PC-9 (cell line): ENCODE data around the gene ETNK1. TPM values are rescaled to one million over a fixed set of nuclear protein-coding genes. Genes with fewer than 3 reads are reported as not detected.

Source experiments
- BruUV-seq: library from RNA; stranded (reverse); fragments of 400-500 nt; replicated peaks from 2 replicates; lab custom pipeline; 2021; lab: Mats Ljungman, UMichigan
- CTCF ChIA-PET: fragments of 300-600 bp; sonication (Branson Sonifier 250); formaldehyde crosslinking; loops from one replicate; lab custom pipeline; 2022; ENCODE audit warnings: antibody characterized with exemption; lab: Charles Lee
- POLR2A ChIA-PET: fragments of 300-600 bp; sonication (Branson Sonifier 250); formaldehyde crosslinking; loops from one replicate; lab custom pipeline; 2022; ENCODE audit warnings: antibody characterized with exemption; ENCODE audit not compliant: unreplicated experiment; lab: Charles Lee
- DNase-seq, 2 experiments: peaks; one replicate each; pipeline versions ENCODE4 v3.0.0 to v3.0.0-alpha.2; 2015 to 2022; ENCODE audit warnings: mixed read lengths in 1 of 2
- H2AFZ ChIP-seq: fragments of 200-600 bp; sonication (generic); 2 replicates; pipeline ENCODE4 v1.8.1; 2017; ENCODE audit warnings: antibody characterized with exemption
- H3F3A ChIP-seq: fragments of 200-600 bp; sonication (generic); 2 replicates; pipeline ENCODE4 v1.8.1; 2017; ENCODE audit warnings: antibody characterized with exemption, mild to moderate bottlenecking, low read depth; ENCODE audit not compliant: insufficient read depth
- H3K27ac ChIP-seq: fragments of 200-600 bp; sonication (generic); 2 replicates; pipeline ENCODE4 v1.6.1; 2016; ENCODE audit warnings: mixed run types
- H3K27me3 ChIP-seq: fragments of 200-600 bp; sonication (generic); 2 replicates; pipeline ENCODE4 v1.6.1; 2016; ENCODE audit warnings: low read depth, mixed run types; ENCODE audit not compliant: insufficient read depth
- H3K36me3 ChIP-seq: fragments of 200-600 bp; sonication (generic); 2 replicates; pipeline ENCODE4 v1.6.1; 2016; ENCODE audit warnings: low read depth, mixed run types
- H3K4me1 ChIP-seq: fragments of 200-600 bp; sonication (generic); replicated peaks from 2 replicates; pipeline ENCODE4 v1.6.1; 2016; ENCODE audit warnings: mixed run types; ENCODE audit not compliant: insufficient read depth
- H3K4me2 ChIP-seq: fragments of 200-600 bp; sonication (generic); 2 replicates; pipeline ENCODE4 v1.6.1; 2017; ENCODE audit warnings: mixed run types
- H3K4me3 ChIP-seq: fragments of 200-600 bp; sonication (generic); 2 replicates; pipeline ENCODE4 v1.6.1; 2016; ENCODE audit warnings: mixed run types
- H3K79me2 ChIP-seq: fragments of 200-600 bp; sonication (generic); 2 replicates; pipeline ENCODE4 v1.6.1; 2017; ENCODE audit warnings: low read depth, mixed run types
- H3K9me2 ChIP-seq: fragments of 200-600 bp; sonication (generic); 2 replicates; pipeline ENCODE4 v1.8.1; 2017; ENCODE audit warnings: mild to moderate bottlenecking; ENCODE audit not compliant: insufficient read depth
- H3K9me3 ChIP-seq: fragments of 200-600 bp; sonication (generic); 2 replicates; pipeline ENCODE4 v1.8.1; 2016; ENCODE audit warnings: low read depth; ENCODE audit not compliant: insufficient read depth
- H4K20me1 ChIP-seq: fragments of 200-600 bp; sonication (generic); 2 replicates; pipeline ENCODE4 v1.8.1; 2017; ENCODE audit not compliant: insufficient read depth
- CTCF ChIP-seq: fragments of 200-600 bp; sonication (generic); conservative IDR thresholded peaks from 2 replicates; pipeline ENCODE4 v1.6.1; 2017; ENCODE audit warnings: mixed run types, antibody characterized with exemption, mild to moderate bottlenecking, moderate library complexity
- EZH2 ChIP-seq: fragments of 200-600 bp; sonication (generic); IDR thresholded peaks from 2 replicates; pipeline ENCODE4 v1.8.0; 2017; ENCODE audit warnings: antibody characterized with exemption, low read depth
- intact Hi-C: fragments of 100-400 bp; cut with micrococcal nuclease; formaldehyde crosslinking; loops from one replicate; pipeline ENCODE4 v1.10.0; 2022; ENCODE audit not compliant: unreplicated experiment
- total RNA-seq: library from RNA; stranded (reverse); gene quantifications from 2 replicates; pipeline ENCODE4 v1.2.3, GENCODE V29; 2021

The ETNK1 gene
- total RNA-seq, 1 experiment from 2014 or later, result 87.9 TPM

- no TSS peak for BruUV-seq
- intact Hi-C loops, result no loop called here
- DNase-seq, result no peak
Measured at GRCh38 chr12:22729957-22730443, 105.0 kb downstream of the ETNK1 start.

GRCh38 chr12:22731236-22731635, 106.3 kb downstream of the ETNK1 start:
- Histone ChIP-seq H3K27me3 (peaks cover 35% of the 10 kb centered on the region), H3K9me2 (peaks cover 10% of the 10 kb centered on the region; the same call in 1 of the 2 replicates), H3K36me3 (no peaks in the 10 kb centered on the region), H3K9me3 (no peaks in the 10 kb centered on the region), H3K4me1 (no peaks in the 10 kb centered on the region), H4K20me1 (no peaks in the 10 kb centered on the region), H3K4me3 (no peak overlapping the region), H3K27ac (no peak overlapping the region), H3K4me2 (no peak overlapping the region), H3F3A (no peaks in the 10 kb centered on the region), H2AFZ (no peak overlapping the region), H3K79me2 (no peaks in the 10 kb centered on the region)
- BruUV-seq, result no TSS peak
- TF ChIP-seq CTCF, result no peak
- TF ChIP-seq EZH2, result no peak
- intact Hi-C loops, result no loop called here
- no peak for DNase-seq
- ChIA-PET CTCF (no interaction called here), POLR2A (no interaction called here)

More at GRCh38 chr12:22729957-22730443, 105.0 kb downstream of the ETNK1 start:
- H3K27me3 ChIP-seq, result peaks cover 37% of the 10 kb centered on the region
- H4K20me1 ChIP-seq, result no peaks in the 10 kb centered on the region
- H3K4me1 ChIP-seq, result no peaks in the 10 kb centered on the region
- H2AFZ ChIP-seq, result no peak overlapping the region
- no peaks in the 10 kb centered on the region for H3K36me3 ChIP-seq
- H3K27ac ChIP-seq, result no peak overlapping the region
- POLR2A ChIA-PET, result no interaction called here
- no peak overlapping the region for H3K4me3 ChIP-seq
- no peaks in the 10 kb centered on the region for H3K9me3 ChIP-seq
- no peaks in the 10 kb centered on the region for H3F3A ChIP-seq
- TF ChIP-seq CTCF, result no peak
- TF ChIP-seq EZH2, result no peak
- H3K79me2 ChIP-seq, result no peaks in the 10 kb centered on the region
- peaks cover 10% of the 10 kb centered on the region; the same call in 1 of the 2 replicates for H3K9me2 ChIP-seq
- H3K4me2 ChIP-seq, result no peak overlapping the region
- CTCF ChIA-PET, result interaction anchor here (0.6 kb wide), 1 partner anchor 449 kb away, joined by 3 read pairs; no protein-coding TSS in a partner anchor

GRCh38 chr12:22733756-22734155, 108.8 kb downstream of the ETNK1 start:
- no peak for DNase-seq
- BruUV-seq, result no TSS peak
- TF ChIP-seq CTCF, result no peak
- no peak for TF ChIP-seq EZH2
- POLR2A ChIA-PET, result no interaction called here
- H4K20me1 ChIP-seq, result no peaks in the 10 kb centered on the region
- H3K4me3 ChIP-seq, result no peak overlapping the region
- no peaks in the 10 kb centered on the region for H3F3A ChIP-seq
- no peak overlapping the region for H3K27ac ChIP-seq
- H3K9me2 ChIP-seq, result peaks cover 10% of the 10 kb centered on the region; the same call in 1 of the 2 replicates
- peaks cover 36% of the 10 kb centered on the region for H3K27me3 ChIP-seq
- intact Hi-C loops, result no loop called here
- H3K9me3 ChIP-seq, result 0 out of 2 replicates have a peak, but pooled peaks cover 5% of the 10 kb centered on the region
- H3K79me2 ChIP-seq, result no peaks in the 10 kb centered on the region
- no peak overlapping the region for H3K4me2 ChIP-seq
- CTCF ChIA-PET, result no interaction called here
- H3K36me3 ChIP-seq, result no peaks in the 10 kb centered on the region
- H3K4me1 ChIP-seq, result no peaks in the 10 kb centered on the region
- no peak overlapping the region for H2AFZ ChIP-seq
